Measurements from ENCODE around the gene ZSCAN31. TPM values are rescaled to one million over a fixed set of nuclear protein-coding genes. Genes with fewer than 3 reads are reported as not detected.
A peak's percentile ranks its signal among the peaks of the same experiment; 100 is the strongest.

ZSCAN31 gene
- total RNA-seq (2014; rRNA removed; shearing (Covaris generic)) (0.54 and 1.3 TPM in 2 replicates), polyA plus RNA-seq (2016; fragmentation: Nextera tagmentation; extraction: Ambion mirVana) (0.84 and 1.5 TPM in 2 replicates)

- in situ Hi-C loops (cut with MboI) = no loop called here
- WGBS, 2 experiments (ENCODE audit: low coverage in 1 of 2, low lambda C conversion rate in 2 of 2, missing lambda C conversion rate in 2 of 2) = 1 to 2% methylated on average over 34 to 35 of the region's 35 CpGs
- Histone ChIP-seq H3K4me1 (ENCODE audit: insufficient read depth) (peaks cover 6% of the 10 kb centered on the region; the same call in 1 of the 2 replicates), H3K36me3 (ENCODE audit: low read depth) (no peaks in the 10 kb centered on the region), H4K20me1 (ENCODE audit: insufficient read depth) (no peaks in the 10 kb centered on the region), H3K4me3 (peak within 1 kb of the TSS; percentile 95), H3K9ac (peak within 1 kb of the TSS; percentile 80), H3K27ac (peak within 1 kb of the TSS; percentile 69), H3K27me3 (replicated peaks; ENCODE audit: insufficient read depth) (no peaks in the 10 kb centered on the region), H3F3A (ENCODE audit: insufficient read depth) (no peaks in the 10 kb centered on the region; the same call in 1 of the 2 replicates), H3K9me2 (ENCODE audit: insufficient read depth) (no peaks in the 10 kb centered on the region), H3K79me2 (ENCODE audit: insufficient read depth) (no peaks in the 10 kb centered on the region), H3K9me3 (ENCODE audit: low read depth) (no peaks in the 10 kb centered on the region), H3K4me2 (ENCODE audit: unreplicated experiment) (peak within 1 kb of the TSS; percentile 99), H2AFZ (peak within 1 kb of the TSS; percentile 98)
- DNase-seq = peak; percentile 97
- TF ChIP-seq EZH2phosphoT487 (IDR thresholded peaks at IDR 0.05; ENCODE audit: insufficient read depth, low read depth) = no peak
- no peak for TF ChIP-seq EZH2 (IDR thresholded peaks at IDR 0.05; ENCODE audit: insufficient read depth, poor library complexity, severe bottlenecking)
These were observed at the start of gene ZSCAN31 for GRCh38 chr6:28335564-28336283. Gene ZSCAN31 (minus strand): TSS chr6:28336148. CDS start chr6:28329683, 6,465 bp downstream.

GRCh38 chr6:28384143-28384533, 48.2 kb upstream of the ZSCAN31 start:
- H3K27ac ChIP-seq = no peak overlapping the region

GRCh38 chr6:28383235-28384142, 47.5 kb upstream of the ZSCAN31 start:
- Histone ChIP-seq H4K20me1 (ENCODE audit: insufficient read depth) (no peaks in the 10 kb centered on the region), H3K36me3 (ENCODE audit: low read depth) (peaks cover 31% of the 10 kb centered on the region), H3K27me3 (replicated peaks; ENCODE audit: insufficient read depth) (no peaks in the 10 kb centered on the region), H3K4me3 (peak overlapping the region; percentile 74), H3K9me2 (ENCODE audit: insufficient read depth) (no peaks in the 10 kb centered on the region), H3K9ac (peak overlapping the region; percentile 80), H3K27ac (peak overlapping the region; percentile 64), H3K4me1 (ENCODE audit: insufficient read depth) (0 out of 2 replicates have a peak, but pooled peaks cover 4% of the 10 kb centered on the region), H3K79me2 (ENCODE audit: insufficient read depth) (peaks cover 4% of the 10 kb centered on the region; the same call in 1 of the 2 replicates), H3K9me3 (ENCODE audit: low read depth) (peaks cover 3% of the 10 kb centered on the region), H3F3A (ENCODE audit: insufficient read depth) (no peaks in the 10 kb centered on the region; the same call in none of the 2 replicates), H3K4me2 (ENCODE audit: unreplicated experiment) (peak overlapping the region; percentile 69), H2AFZ (peak overlapping the region; percentile 83)
- in situ Hi-C loops (cut with MboI) = no loop called here
- DNase-seq = peak; percentile 83
- no peak for TF ChIP-seq EZH2 (IDR thresholded peaks at IDR 0.05; ENCODE audit: insufficient read depth, poor library complexity, severe bottlenecking)
- TF ChIP-seq EZH2phosphoT487 (IDR thresholded peaks at IDR 0.05; ENCODE audit: insufficient read depth, low read depth) = no peak
- WGBS, 2 experiments (ENCODE audit: low coverage in 1 of 2, low lambda C conversion rate in 2 of 2, missing lambda C conversion rate in 2 of 2) = 42 to 46% methylated on average over 31 of the region's 31 CpGs

More at GRCh38 chr6:28384143-28384533, 48.2 kb upstream of the ZSCAN31 start:
- H3K36me3 ChIP-seq (ENCODE audit: low read depth) = peaks cover 24% of the 10 kb centered on the region
- peaks cover under 1% of the 10 kb centered on the region for H3K9me3 ChIP-seq (ENCODE audit: low read depth)
- no peaks in the 10 kb centered on the region for H3K27me3 ChIP-seq (replicated peaks; ENCODE audit: insufficient read depth)
- TF ChIP-seq EZH2phosphoT487 (IDR thresholded peaks at IDR 0.05; ENCODE audit: insufficient read depth, low read depth) (no peak), EZH2 (IDR thresholded peaks at IDR 0.05; ENCODE audit: insufficient read depth, poor library complexity, severe bottlenecking) (no peak)
- H3K4me2 ChIP-seq (ENCODE audit: unreplicated experiment) = no peak overlapping the region
- 0 out of 2 replicates have a peak, but pooled peaks cover 4% of the 10 kb centered on the region for H3K4me1 ChIP-seq (ENCODE audit: insufficient read depth)
- H3K79me2 ChIP-seq (ENCODE audit: insufficient read depth) = peaks cover 5% of the 10 kb centered on the region
- no peak for DNase-seq
- H3K9me2 ChIP-seq (ENCODE audit: insufficient read depth) = no peaks in the 10 kb centered on the region
- 56 to 59% methylated on average over 2 of the region's 2 CpGs for WGBS, 2 experiments (ENCODE audit: low coverage in 1 of 2, low lambda C conversion rate in 2 of 2, missing lambda C conversion rate in 2 of 2)
- H3K4me3 ChIP-seq = no peak overlapping the region
- no peak overlapping the region for H2AFZ ChIP-seq
- no peaks in the 10 kb centered on the region for H4K20me1 ChIP-seq (ENCODE audit: insufficient read depth)
- H3K9ac ChIP-seq = no peak overlapping the region
- H3F3A ChIP-seq (ENCODE audit: insufficient read depth) = no peaks in the 10 kb centered on the region; the same call in none of the 2 replicates
- in situ Hi-C loops (cut with MboI) = no loop called here

GRCh38 chr6:28380381-28380780, 44.4 kb upstream of the ZSCAN31 start:
- Histone ChIP-seq H3K4me1 (ENCODE audit: insufficient read depth) (0 out of 2 replicates have a peak, but pooled peaks cover 4% of the 10 kb centered on the region), H3K36me3 (ENCODE audit: low read depth) (peaks cover 33% of the 10 kb centered on the region), H3K4me3 (no peak overlapping the region), H3K79me2 (ENCODE audit: insufficient read depth) (no peaks in the 10 kb centered on the region), H4K20me1 (ENCODE audit: insufficient read depth) (no peaks in the 10 kb centered on the region), H3K9me3 (ENCODE audit: low read depth) (peaks cover 3% of the 10 kb centered on the region), H3K9ac (no peak overlapping the region), H3K9me2 (ENCODE audit: insufficient read depth) (no peaks in the 10 kb centered on the region), H2AFZ (no peak overlapping the region), H3K27me3 (replicated peaks; ENCODE audit: insufficient read depth) (no peaks in the 10 kb centered on the region), H3K4me2 (ENCODE audit: unreplicated experiment) (no peak overlapping the region), H3F3A (ENCODE audit: insufficient read depth) (no peaks in the 10 kb centered on the region; the same call in none of the 2 replicates), H3K27ac (no peak overlapping the region)
- in situ Hi-C loops (cut with MboI) = no loop called here
- TF ChIP-seq EZH2phosphoT487 (IDR thresholded peaks at IDR 0.05; ENCODE audit: insufficient read depth, low read depth) = no peak
- TF ChIP-seq EZH2 (IDR thresholded peaks at IDR 0.05; ENCODE audit: insufficient read depth, poor library complexity, severe bottlenecking) = no peak
- 96 to 100% methylated on average over 2 of the region's 2 CpGs for WGBS, 2 experiments (ENCODE audit: low coverage in 1 of 2, low lambda C conversion rate in 2 of 2, missing lambda C conversion rate in 2 of 2)
- DNase-seq = no peak

All from GM23248 (cell line).